IMR-90 (cell line): ENCODE data around the gene PRSS16. TPM values are rescaled to one million over a fixed set of nuclear protein-coding genes. Genes with fewer than 3 reads are reported as not detected.

Experiments used
- ATAC-seq: fragments of 200-7000 bp; cut with Tn5 transposase; 2 replicates; pipeline ENCODE4 v1.9.1; 2020; ENCODE audit warnings: low read depth, mild to moderate bottlenecking, moderate library complexity
- BruUV-seq: library from RNA; stranded (reverse); fragments of 400-500 nt; replicated peaks from 2 replicates; lab custom pipeline; 2021; lab: Mats Ljungman, UMichigan
- CTCF ChIA-PET: fragments of 300-600 bp; formaldehyde crosslinking; extraction: SDS; loops from one replicate; lab custom pipeline; 2021; ENCODE audit warnings: antibody characterized with exemption; lab: Yijun Ruan, JAX
- POLR2A ChIA-PET: fragments of 300-600 bp; sonication (Branson Sonifier 250); formaldehyde crosslinking; loops from one replicate; lab custom pipeline; 2022; ENCODE audit warnings: antibody characterized with exemption; ENCODE audit not compliant: unreplicated experiment; lab: Charles Lee
- DNase-seq: peaks from one replicate; pipeline ENCODE4 v3.0.0; 2013
- H2AFZ ChIP-seq: replicated peaks from 2 replicates; pipeline ENCODE3; 2013; ENCODE audit warnings: low read length, mild to moderate bottlenecking; ENCODE audit not compliant: poor library complexity
- H2AK5ac ChIP-seq: 2 replicates; pipeline ENCODE4 v1.6.1; 2013; ENCODE audit warnings: low read depth, low read length, inconsistent platforms
- H2AK9ac ChIP-seq: replicated peaks from 2 replicates; pipeline ENCODE3; 2013; ENCODE audit warnings: mild to moderate bottlenecking, low read depth, low read length, moderate library complexity; ENCODE audit not compliant: poor library complexity
- H2BK120ac ChIP-seq: 2 replicates; pipeline ENCODE4 v1.6.1; 2013; ENCODE audit warnings: low read depth, low read length, inconsistent platforms
- H2BK15ac ChIP-seq: 3 replicates; pipeline ENCODE4 v1.6.1; 2013; ENCODE audit warnings: low read depth, low read length, inconsistent platforms
- H2BK20ac ChIP-seq: 2 replicates; pipeline ENCODE4 v1.6.1; 2013; ENCODE audit warnings: low read depth, mild to moderate bottlenecking, inconsistent platforms, low read length, moderate library complexity
- H2BK5ac ChIP-seq: 2 replicates; pipeline ENCODE4 v1.6.1; 2013; ENCODE audit warnings: mild to moderate bottlenecking, low read depth, low read length, inconsistent platforms; ENCODE audit not compliant: poor library complexity, severe bottlenecking
- H3K14ac ChIP-seq: replicated peaks from 2 replicates; pipeline ENCODE4 v1.6.1; 2013; ENCODE audit warnings: low read depth, low read length, inconsistent platforms
- H3K18ac ChIP-seq: 2 replicates; pipeline ENCODE4 v1.6.1; 2013; ENCODE audit warnings: low read depth, low read length, control low read depth
- H3K23ac ChIP-seq: 2 replicates; pipeline ENCODE4 v1.6.1; 2013; ENCODE audit warnings: low read depth, low read length, inconsistent platforms
- H3K27ac ChIP-seq: 2 replicates; pipeline ENCODE4 v1.5.1; 2013; ENCODE audit warnings: mild to moderate bottlenecking, control low read depth, low read length; ENCODE audit not compliant: insufficient read depth
- H3K27me3 ChIP-seq: 2 replicates; pipeline ENCODE4 v1.6.1; 2013; ENCODE audit warnings: low read length; ENCODE audit not compliant: control insufficient read depth, insufficient read depth
- H3K36me3 ChIP-seq: 2 replicates; pipeline ENCODE4 v1.6.1; 2013; ENCODE audit warnings: low read length, mixed read lengths; ENCODE audit not compliant: control insufficient read depth, insufficient read depth
- H3K4ac ChIP-seq: 2 replicates; pipeline ENCODE4 v1.6.1; 2013; ENCODE audit warnings: low read depth, low read length, inconsistent platforms
- H3K4me1 ChIP-seq: 2 replicates; pipeline ENCODE4 v1.6.1; 2013; ENCODE audit warnings: low read length, mixed read lengths; ENCODE audit not compliant: control insufficient read depth, insufficient read depth
- H3K4me2 ChIP-seq: 2 replicates; pipeline ENCODE4 v1.6.1; 2013; ENCODE audit warnings: low read depth, mild to moderate bottlenecking, control low read depth, low read length, moderate library complexity
- H3K4me3 ChIP-seq: 2 replicates; pipeline ENCODE4 v1.5.1; 2013; ENCODE audit warnings: low read depth, mild to moderate bottlenecking, control low read depth, low read length, moderate library complexity; ENCODE audit not compliant: insufficient read depth
- H3K56ac ChIP-seq: 2 replicates; pipeline ENCODE4 v1.6.1; 2013; ENCODE audit warnings: low read length, inconsistent platforms; ENCODE audit not compliant: insufficient read depth; ENCODE audit errors: extremely low read depth
- H3K79me1 ChIP-seq, 2 experiments: 2 replicates each; pipeline ENCODE4 v1.6.1; 2013; ENCODE audit warnings: low read length in 2 of 2, inconsistent platforms in 1 of 2, low read depth in 1 of 2
- H3K9ac ChIP-seq: 2 replicates; pipeline ENCODE4 v1.6.1; 2013; ENCODE audit warnings: low read depth, low read length, control low read depth
- H3K9me1 ChIP-seq: 2 replicates; pipeline ENCODE4 v1.6.1; 2013; ENCODE audit warnings: low read length, inconsistent platforms; ENCODE audit not compliant: insufficient read depth
- H3K9me3 ChIP-seq: 2 replicates; pipeline ENCODE4 v1.6.1; 2013; ENCODE audit warnings: low read length; ENCODE audit not compliant: control insufficient read depth, insufficient read depth
- H4K20me1 ChIP-seq: 2 replicates; pipeline ENCODE4 v1.6.1; 2013; ENCODE audit warnings: low read length, inconsistent platforms; ENCODE audit not compliant: insufficient read depth
- H4K5ac ChIP-seq: 2 replicates; pipeline ENCODE4 v1.6.1; 2013; ENCODE audit warnings: mild to moderate bottlenecking, low read depth, low read length, control low read depth
- H4K8ac ChIP-seq, 2 experiments: 2 replicates each; pipeline ENCODE4 v1.6.1; 2013; ENCODE audit warnings: low read depth in 2 of 2, low read length in 2 of 2, control low read depth in 1 of 2, inconsistent platforms in 1 of 2
- H4K91ac ChIP-seq: 2 replicates; pipeline ENCODE4 v1.6.1; 2013; ENCODE audit warnings: low read depth, low read length, inconsistent platforms; ENCODE audit not compliant: insufficient read depth
- CEBPB ChIP-seq: IDR thresholded peaks from 2 replicates; pipeline ENCODE4 v1.6.1; 2012; ENCODE audit warnings: low read depth, low read length, improper control_type of control experiment
- CTCF ChIP-seq: conservative IDR thresholded peaks from 2 replicates; pipeline ENCODE4 v1.5.1; 2012; ENCODE audit warnings: mild to moderate bottlenecking, low read depth, low read length, improper control_type of control experiment
- MXI1 ChIP-seq: IDR thresholded peaks from 2 replicates; pipeline ENCODE4 v1.6.1; 2012; ENCODE audit warnings: low read depth, mild to moderate bottlenecking, low read length, moderate library complexity, borderline replicate concordance
- POLR2A ChIP-seq: IDR thresholded peaks from 2 replicates; pipeline ENCODE4 v1.6.1; 2012; ENCODE audit warnings: mild to moderate bottlenecking, low read depth, low read length
- SMC3 ChIP-seq: fragments of 150-350 bp; IDR thresholded peaks from 2 replicates; pipeline ENCODE4 v1.6.1; 2016; ENCODE audit warnings: low read depth, mild to moderate bottlenecking, antibody characterized with exemption, low read length, moderate library complexity
- USF2 ChIP-seq: fragments of 150-350 bp; IDR thresholded peaks from 2 replicates; pipeline ENCODE4 v1.6.1; 2017; ENCODE audit warnings: mild to moderate bottlenecking, antibody characterized with exemption, low read length, low read depth
- WGBS, 2 experiments: methylation state at CpG; one replicate each; pipeline versions ENCODE4 v1.1.5 to v1.1.7; 2013; ENCODE audit warnings: missing lambda C conversion rate in 2 of 2; ENCODE audit not compliant: insufficient read length in 1 of 2; ENCODE audit errors: extremely low coverage in 2 of 2; 5-methylcytosine and 5-hydroxymethylcytosine counted together
- dilution Hi-C: fragments of 300-500 bp; cut with HindIII; formaldehyde crosslinking; loops from one replicate; pipeline ENCODE4 v1.14.3; 2018; ENCODE audit warnings: low sequenced_read_pairs; ENCODE audit not compliant: unreplicated experiment
- in situ Hi-C: fragments of 300-500 bp; cut with MboI; formaldehyde crosslinking; loops from 3 replicates; pipeline ENCODE4 v1.14.3; 2019; ENCODE audit warnings: low sequenced_read_pairs, inconsistent platforms, mixed read lengths
- intact Hi-C: fragments of 100-400 bp; cut with micrococcal nuclease; formaldehyde crosslinking; loops from 2 replicates; pipeline ENCODE4 v1.10.0; 2022
- polyA plus RNA-seq, 3 experiments: library from polyadenylated mRNA; depleted of rRNA; stranded (reverse); fragments of >200 nt; gene quantifications; 2 replicates each; pipeline ENCODE4 v1.2.3, GENCODE V29; 2012; ENCODE audit warnings: low replicate concordance in 1 of 3
- total RNA-seq: library from RNA; depleted of rRNA; stranded (reverse); fragments of >200 nt; gene quantifications from 2 replicates; pipeline ENCODE4 v1.2.3, GENCODE V29; 2012

PRSS16 gene
- total and polyA plus RNA-seq, 2 of the 4 experiments (the other 2 are of a cell fraction): 0.39 TPM; not detected in 1

- ATAC-seq: no peak
- Histone ChIP-seq H2BK120ac (no peak overlapping the region), H3K4me2 (peak overlapping the region; percentile 65), H3K9me1 (no peaks in the 10 kb centered on the region), H3K27me3 (no peaks in the 10 kb centered on the region; the same call in none of the 2 replicates), H3K36me3 (no peaks in the 10 kb centered on the region), H3K14ac (no peak overlapping the region), H3K18ac (no peak overlapping the region), H3K9me3 (no peaks in the 10 kb centered on the region), H2BK15ac (no peak overlapping the region), H3K23ac (no peak overlapping the region), H2BK5ac (no peak overlapping the region), H3K4me3 (peak overlapping the region; percentile 15; the same call in 1 of the 2 replicates), H2AK9ac (no peak overlapping the region), H3K4ac (no peak overlapping the region), H4K91ac (no peak overlapping the region), H4K8ac (no peak overlapping the region), H4K20me1 (no peaks in the 10 kb centered on the region), H2AK5ac (no peak overlapping the region), H3K56ac (no peak overlapping the region), H3K27ac (no peak overlapping the region), H2BK20ac (no peak overlapping the region), H4K5ac (no peak overlapping the region), H3K9ac (no peak overlapping the region), H2AFZ (no peak overlapping the region), H3K79me1 (no peaks in the 10 kb centered on the region), H3K4me1 (no peaks in the 10 kb centered on the region)
- CTCF ChIA-PET: no interaction called here
- intact Hi-C loops (no loop called here), in situ Hi-C loops (no loop called here), dilution Hi-C loops (no loop called here)
- BruUV-seq: no TSS peak
- no peak for TF ChIP-seq USF2
- TF ChIP-seq CEBPB: no peak
- no peak for TF ChIP-seq POLR2A
- no peak for TF ChIP-seq SMC3
- TF ChIP-seq MXI1: no peak
- TF ChIP-seq CTCF: no peak
- no peak for DNase-seq
- POLR2A ChIA-PET: interaction anchor here (0.6 kb wide), 2 partner anchors 23 to 495 kb away, joined by 5 to 17 read pairs; no protein-coding TSS in a partner anchor
- WGBS, 2 experiments: 1% methylated on average over 10 of the region's 30 CpGs; no CpG with 5 or more reads in 1 of the 2 experiments
Measured at GRCh38 chr6:27260836-27261375, 13.4 kb downstream of the PRSS16 start.
